PFSK-1 (cell line): ENCODE measurements around the gene TAGLN.

ENCODE experiments used
- POLR2AphosphoS5 ChIP-seq: IDR thresholded peaks from 2 replicates; pipeline ENCODE4 v1.6.1; 2012; ENCODE audit warnings: low read depth, mild to moderate bottlenecking, control low read depth, low read length, moderate library complexity
- SIN3A ChIP-seq: IDR thresholded peaks from 2 replicates; pipeline ENCODE4 v1.6.1; 2012; ENCODE audit warnings: mild to moderate bottlenecking, low read length, moderate library complexity, borderline replicate concordance; ENCODE audit not compliant: insufficient read depth
- TAF1 ChIP-seq: IDR thresholded peaks from 2 replicates; pipeline ENCODE4 v1.6.1; 2012; ENCODE audit warnings: low read length, control low read depth, borderline replicate concordance; ENCODE audit not compliant: insufficient read depth
- TF ChIP-seq, protein P1 (sequence below), 2 experiments: IDR thresholded peaks; 2 replicates each; pipeline versions ENCODE4 v1.6.1 to v1.8.0; 2011 to 2012; ENCODE audit warnings: low read depth in 2 of 2, low read length in 2 of 2, control low read depth in 1 of 2, inconsistent platforms in 1 of 2, mild to moderate bottlenecking in 1 of 2, moderate library complexity in 1 of 2; ENCODE audit not compliant: insufficient read depth in 1 of 2

DNA sequence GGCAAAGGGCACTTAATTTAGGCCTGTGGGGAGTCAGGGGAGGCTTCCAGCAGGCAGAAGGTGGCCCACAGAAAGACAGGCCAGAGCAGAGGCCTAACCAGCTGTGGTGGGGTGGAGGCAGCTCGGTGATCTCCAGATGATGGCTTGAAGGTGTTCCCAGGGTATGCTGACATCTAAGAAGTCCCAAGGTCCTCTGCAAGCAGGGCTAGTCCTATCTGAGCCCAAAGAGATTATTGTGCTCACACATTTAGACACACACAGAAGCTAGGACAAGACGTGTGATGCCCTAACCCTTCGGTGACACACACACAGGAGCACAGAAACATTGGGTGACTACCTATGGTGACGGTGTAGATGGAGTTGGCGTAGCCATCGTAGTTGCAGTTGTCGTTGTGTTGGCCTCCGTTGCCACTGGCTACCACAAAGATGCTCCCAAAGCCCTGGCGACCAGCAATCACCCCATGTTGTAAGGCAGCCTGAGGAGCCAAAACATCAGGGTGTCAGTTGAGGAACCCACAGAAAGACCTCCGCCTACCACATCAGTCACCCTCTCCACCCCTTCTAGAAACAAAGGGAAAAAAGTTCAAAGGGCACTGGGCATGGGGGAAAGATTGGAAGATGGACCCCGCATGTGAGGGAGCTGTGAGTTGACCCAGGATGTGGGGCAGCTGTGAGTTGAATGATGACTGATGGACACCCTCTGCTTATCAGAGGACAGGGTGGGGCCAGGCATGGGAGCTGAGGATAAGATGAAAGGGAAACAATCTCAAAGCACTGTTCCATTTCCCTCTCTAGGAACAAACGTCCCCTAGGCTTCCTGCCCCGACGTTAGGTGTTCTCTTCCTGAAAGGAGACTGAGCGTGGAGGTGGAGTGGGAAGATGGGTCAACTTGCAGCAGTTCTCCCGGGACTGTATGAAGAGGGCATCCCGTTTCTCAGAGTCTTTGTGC, 24.8 kb downstream of the TAGLN start:
- TF ChIP-seq SIN3A (no peak), TAF1 (no peak), POLR2AphosphoS5 (no peak)
- TF ChIP-seq, protein P1, sequence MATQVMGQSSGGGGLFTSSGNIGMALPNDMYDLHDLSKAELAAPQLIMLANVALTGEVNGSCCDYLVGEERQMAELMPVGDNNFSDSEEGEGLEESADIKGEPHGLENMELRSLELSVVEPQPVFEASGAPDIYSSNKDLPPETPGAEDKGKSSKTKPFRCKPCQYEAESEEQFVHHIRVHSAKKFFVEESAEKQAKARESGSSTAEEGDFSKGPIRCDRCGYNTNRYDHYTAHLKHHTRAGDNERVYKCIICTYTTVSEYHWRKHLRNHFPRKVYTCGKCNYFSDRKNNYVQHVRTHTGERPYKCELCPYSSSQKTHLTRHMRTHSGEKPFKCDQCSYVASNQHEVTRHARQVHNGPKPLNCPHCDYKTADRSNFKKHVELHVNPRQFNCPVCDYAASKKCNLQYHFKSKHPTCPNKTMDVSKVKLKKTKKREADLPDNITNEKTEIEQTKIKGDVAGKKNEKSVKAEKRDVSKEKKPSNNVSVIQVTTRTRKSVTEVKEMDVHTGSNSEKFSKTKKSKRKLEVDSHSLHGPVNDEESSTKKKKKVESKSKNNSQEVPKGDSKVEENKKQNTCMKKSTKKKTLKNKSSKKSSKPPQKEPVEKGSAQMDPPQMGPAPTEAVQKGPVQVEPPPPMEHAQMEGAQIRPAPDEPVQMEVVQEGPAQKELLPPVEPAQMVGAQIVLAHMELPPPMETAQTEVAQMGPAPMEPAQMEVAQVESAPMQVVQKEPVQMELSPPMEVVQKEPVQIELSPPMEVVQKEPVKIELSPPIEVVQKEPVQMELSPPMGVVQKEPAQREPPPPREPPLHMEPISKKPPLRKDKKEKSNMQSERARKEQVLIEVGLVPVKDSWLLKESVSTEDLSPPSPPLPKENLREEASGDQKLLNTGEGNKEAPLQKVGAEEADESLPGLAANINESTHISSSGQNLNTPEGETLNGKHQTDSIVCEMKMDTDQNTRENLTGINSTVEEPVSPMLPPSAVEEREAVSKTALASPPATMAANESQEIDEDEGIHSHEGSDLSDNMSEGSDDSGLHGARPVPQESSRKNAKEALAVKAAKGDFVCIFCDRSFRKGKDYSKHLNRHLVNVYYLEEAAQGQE (IDR thresholded peaks at IDR 0.05; ENCODE audit: insufficient read depth in 1 of 2, low read depth in 2 of 2, low read length in 2 of 2): no peak
